BE2C (cell line): ENCODE results near the gene KRTAP5-8.
"Not testable (repeated sequence)": the region's sequence is repeated elsewhere in the genome, so short reads cannot be mapped to it uniquely, and the experiment has no call there.

Experiments used
- DNase-seq: peaks from one replicate; pipeline ENCODE4 v3.0.0-alpha.2; 2020
- H3K27me3 ChIP-seq: fragments of 250-450 bp; sonication (Bioruptor Pico); 2 replicates; pipeline ENCODE4 v1.5.1; 2020; ENCODE audit warnings: mild to moderate bottlenecking
- H3K36me3 ChIP-seq: fragments of 250-450 bp; sonication (Bioruptor Pico); 2 replicates; pipeline ENCODE4 v1.5.1; 2020; ENCODE audit warnings: mild to moderate bottlenecking
- H3K4me1 ChIP-seq: fragments of 250-450 bp; sonication (Bioruptor Pico); 2 replicates; pipeline ENCODE4 v1.5.1; 2020
- H3K4me3 ChIP-seq: 2 replicates; pipeline ENCODE4 v1.5.1; 2011; ENCODE audit warnings: low read depth, low read length
- H3K9me3 ChIP-seq: fragments of 250-450 bp; sonication (Bioruptor Pico); 2 replicates; pipeline ENCODE4 v1.5.1; 2020
- TF ChIP-seq, protein P1 (sequence below): IDR thresholded peaks from 2 replicates; pipeline ENCODE4 v1.5.1; 2012; ENCODE audit warnings: mild to moderate bottlenecking, low read depth, low read length

The KRTAP5-8 gene

DNA sequence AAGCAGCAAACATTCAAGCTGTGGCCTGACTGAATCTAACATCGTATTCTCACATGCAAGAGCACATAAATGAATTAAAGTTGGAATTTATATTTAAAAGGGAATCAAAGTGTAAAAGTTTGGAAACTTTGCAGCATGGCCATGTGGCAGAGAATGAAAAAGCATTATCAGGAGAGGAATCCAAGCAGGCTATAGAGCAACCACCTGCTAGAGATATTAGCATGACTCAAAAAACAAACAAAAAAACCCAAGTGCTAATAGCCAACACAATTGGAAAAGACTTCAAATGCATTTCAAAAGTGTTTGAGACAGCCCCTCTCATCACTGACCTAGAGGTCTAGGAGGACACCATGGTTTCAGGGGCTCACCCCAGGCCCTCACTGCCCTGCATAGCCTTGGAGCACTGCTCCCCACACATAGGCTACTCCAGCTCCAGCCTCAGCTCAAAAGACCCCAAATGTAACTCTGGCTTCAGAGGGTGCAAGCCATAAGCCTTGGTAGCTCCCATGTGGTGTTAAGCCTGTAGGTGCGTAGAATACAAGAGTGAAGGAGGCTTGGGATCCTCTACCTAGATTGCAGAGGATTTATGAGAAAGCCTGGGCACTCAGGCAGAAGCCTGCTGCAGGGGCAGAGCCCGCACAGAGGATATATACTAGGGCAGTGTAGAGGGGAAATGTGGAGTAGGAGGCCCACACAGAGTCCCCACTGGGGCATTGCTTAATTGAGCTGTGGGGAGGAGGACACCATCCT is 12.5 kb upstream of the KRTAP5-8 start:
- H3K9me3 ChIP-seq, result no peaks in the 10 kb centered on the region
- TF ChIP-seq, protein P1, sequence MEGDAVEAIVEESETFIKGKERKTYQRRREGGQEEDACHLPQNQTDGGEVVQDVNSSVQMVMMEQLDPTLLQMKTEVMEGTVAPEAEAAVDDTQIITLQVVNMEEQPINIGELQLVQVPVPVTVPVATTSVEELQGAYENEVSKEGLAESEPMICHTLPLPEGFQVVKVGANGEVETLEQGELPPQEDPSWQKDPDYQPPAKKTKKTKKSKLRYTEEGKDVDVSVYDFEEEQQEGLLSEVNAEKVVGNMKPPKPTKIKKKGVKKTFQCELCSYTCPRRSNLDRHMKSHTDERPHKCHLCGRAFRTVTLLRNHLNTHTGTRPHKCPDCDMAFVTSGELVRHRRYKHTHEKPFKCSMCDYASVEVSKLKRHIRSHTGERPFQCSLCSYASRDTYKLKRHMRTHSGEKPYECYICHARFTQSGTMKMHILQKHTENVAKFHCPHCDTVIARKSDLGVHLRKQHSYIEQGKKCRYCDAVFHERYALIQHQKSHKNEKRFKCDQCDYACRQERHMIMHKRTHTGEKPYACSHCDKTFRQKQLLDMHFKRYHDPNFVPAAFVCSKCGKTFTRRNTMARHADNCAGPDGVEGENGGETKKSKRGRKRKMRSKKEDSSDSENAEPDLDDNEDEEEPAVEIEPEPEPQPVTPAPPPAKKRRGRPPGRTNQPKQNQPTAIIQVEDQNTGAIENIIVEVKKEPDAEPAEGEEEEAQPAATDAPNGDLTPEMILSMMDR, result no peak
- H3K36me3 ChIP-seq, result no peaks in the 10 kb centered on the region
- no peaks in the 10 kb centered on the region for H3K27me3 ChIP-seq
- no peaks in the 10 kb centered on the region for H3K4me1 ChIP-seq
- no peak overlapping the region for H3K4me3 ChIP-seq
- no peak for DNase-seq

DNA sequence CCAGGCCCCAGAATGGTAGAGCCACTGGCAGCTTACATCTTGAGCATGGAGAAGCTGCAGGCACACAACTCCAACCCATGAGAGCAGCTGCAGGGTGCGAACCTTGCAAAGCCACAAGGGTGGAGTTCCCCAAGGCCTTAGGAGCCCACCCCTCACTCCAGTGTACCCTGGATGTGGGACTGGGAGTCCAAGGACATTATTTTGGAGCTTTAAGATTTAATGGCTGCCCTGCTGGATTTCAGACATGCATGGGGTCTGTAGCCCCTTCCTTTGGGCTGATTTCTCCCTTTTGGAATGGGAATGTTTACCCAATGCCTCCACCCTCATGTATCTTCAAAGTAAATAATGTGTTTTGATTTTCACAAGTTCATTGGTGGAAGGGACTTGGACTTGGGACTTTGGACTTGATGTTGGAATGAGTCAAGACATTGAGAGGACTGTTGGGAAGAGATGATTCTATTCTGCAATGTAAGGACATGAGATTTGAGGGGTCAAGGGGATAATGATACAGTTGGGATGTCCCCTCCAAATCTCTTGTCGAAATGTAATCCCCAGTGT is 11.8 kb upstream of the KRTAP5-8 start:
- Histone ChIP-seq H3K4me3 (no peak overlapping the region), H3K36me3 (no peaks in the 10 kb centered on the region), H3K4me1 (no peaks in the 10 kb centered on the region), H3K27me3 (no peaks in the 10 kb centered on the region), H3K9me3 (no peaks in the 10 kb centered on the region)
- no peak for DNase-seq
- TF ChIP-seq, protein P1, result no peak

DNA sequence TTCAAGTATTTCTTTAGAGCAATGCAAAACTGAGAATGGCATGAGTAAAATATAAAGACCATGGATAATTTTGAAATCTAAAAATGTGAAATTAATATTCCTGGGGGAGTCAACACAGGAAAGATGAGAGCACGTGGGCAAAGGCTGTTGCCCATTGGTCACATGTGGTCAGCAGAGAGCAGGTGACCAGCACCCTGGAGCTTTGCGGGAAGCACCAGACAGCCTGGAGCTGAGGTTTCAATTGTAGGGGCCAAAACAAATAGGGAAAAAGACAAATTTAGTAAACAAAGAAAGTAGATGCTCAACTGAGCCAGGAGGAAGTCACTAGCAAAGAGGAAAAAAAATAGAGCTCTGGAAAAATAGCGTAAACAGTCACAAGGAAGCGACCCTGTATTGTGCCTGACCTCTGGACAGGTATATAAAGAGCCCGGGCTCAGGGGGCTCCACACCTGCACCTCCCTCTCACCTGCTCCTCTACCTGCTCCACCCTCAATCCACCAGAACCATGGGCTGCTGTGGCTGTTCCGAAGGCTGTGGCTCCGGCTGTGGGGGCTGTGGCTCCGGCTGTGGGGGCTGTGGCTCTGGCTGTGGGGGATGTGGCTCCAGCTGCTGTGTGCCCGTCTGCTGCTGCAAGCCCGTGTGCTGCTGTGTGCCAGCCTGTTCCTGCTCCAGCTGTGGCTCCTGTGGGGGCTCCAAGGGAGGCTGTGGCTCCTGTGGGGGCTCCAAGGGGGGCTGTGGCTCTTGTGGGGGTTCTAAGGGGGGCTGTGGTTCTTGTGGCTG is 10.8 kb upstream of the KRTAP5-8 start, which contains the start of gene KRTAP5-7:
TSS of gene KRTAP5-7 (plus strand) at position 472 of the 780 bp plus-strand sequence. CDS start at position 506, 34 bp downstream.
- not testable (repeated sequence) for H3K9me3 ChIP-seq, H3K4me3 ChIP-seq, DNase-seq, H3K27me3 ChIP-seq, H3K36me3 ChIP-seq, H3K4me1 ChIP-seq

DNA sequence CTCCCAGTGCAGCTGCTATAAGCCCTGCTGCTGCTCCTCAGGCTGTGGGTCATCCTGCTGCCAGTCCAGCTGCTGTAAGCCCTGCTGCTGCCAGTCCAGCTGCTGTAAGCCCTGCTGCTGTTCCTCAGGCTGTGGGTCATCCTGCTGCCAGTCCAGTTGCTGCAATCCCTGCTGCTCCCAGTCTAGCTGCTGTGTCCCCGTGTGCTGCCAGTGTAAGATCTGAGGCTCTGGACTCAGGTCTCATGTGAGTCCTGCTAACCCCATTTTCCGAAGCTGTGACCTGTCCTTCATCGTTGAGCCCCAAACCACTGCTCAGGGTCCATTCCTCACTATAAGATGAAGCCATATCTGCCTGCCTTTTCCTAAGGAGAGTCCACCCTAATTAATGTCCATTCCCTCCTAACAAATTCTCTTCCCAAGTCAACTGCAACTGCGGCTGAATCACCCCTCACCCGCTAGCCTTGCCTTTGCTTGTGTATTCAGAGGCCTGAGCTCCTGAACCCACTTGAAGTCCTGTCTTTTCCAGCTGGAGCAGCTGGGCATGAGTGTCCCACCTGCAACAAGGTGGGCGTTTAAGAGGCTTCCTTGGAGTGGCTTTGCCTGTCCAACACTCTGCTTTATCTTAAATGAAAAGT is 10.1 kb upstream of the KRTAP5-8 start:
- TF ChIP-seq, protein P1, result no peak
- H3K36me3 ChIP-seq, result no peaks in the 10 kb centered on the region
- H3K27me3 ChIP-seq, result no peaks in the 10 kb centered on the region
- no peaks in the 10 kb centered on the region for H3K4me1 ChIP-seq
- H3K9me3 ChIP-seq, result no peaks in the 10 kb centered on the region
- no peak for DNase-seq
- H3K4me3 ChIP-seq, result no peak overlapping the region

DNA sequence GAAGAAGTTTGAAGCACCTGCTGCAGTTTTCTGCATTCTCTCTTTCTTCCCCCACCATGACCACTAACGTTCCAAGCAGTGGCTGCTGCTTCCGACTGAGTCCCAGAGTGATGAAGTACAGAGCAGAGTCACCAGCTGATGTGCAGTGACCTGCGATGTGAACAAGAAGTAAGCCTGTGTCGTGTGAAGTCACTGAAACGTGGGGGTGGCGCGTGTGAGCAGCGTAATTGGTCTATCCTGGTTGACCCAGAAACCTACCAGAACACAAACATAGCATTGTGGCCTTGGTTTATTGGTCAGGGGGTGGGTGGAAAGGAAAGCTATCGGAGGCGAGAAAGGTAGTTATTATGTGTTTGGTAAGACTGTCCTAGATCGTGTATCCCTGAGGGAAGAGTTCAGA is 7.2 kb upstream of the KRTAP5-8 start:
- H3K4me3 ChIP-seq, result no peak overlapping the region
- TF ChIP-seq, protein P1, result no peak

DNA sequence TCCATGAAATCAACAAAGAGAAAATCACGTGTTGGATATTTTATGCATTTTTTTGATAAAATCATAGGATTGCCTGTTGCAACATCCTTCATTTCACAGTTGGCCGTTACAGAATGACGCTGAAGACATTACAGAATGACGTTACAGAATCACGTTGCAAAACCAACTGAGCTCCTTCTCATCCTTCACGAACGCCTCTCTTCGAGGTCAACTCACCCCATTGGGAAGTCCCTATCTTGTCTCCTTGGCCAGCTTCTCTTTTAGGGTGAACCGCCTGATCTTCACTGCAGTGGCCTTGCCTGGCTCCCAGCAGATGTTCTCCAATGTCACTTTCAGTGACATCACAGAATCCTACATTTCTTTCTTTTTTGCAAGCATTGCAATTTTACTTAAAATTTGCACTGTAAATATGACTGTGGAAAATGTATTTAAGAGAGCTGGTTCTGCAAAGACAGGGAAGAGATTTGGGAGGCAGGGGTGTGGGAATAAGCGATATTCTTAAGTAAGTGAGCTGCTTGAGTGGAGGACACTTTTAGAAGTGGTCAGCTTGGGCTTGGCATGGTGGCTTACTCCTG is 5.7 kb upstream of the KRTAP5-8 start:
- TF ChIP-seq, protein P1, result no peak
- Histone ChIP-seq H3K9me3 (no peaks in the 10 kb centered on the region), H3K4me1 (no peaks in the 10 kb centered on the region), H3K36me3 (no peaks in the 10 kb centered on the region), H3K27me3 (no peaks in the 10 kb centered on the region), H3K4me3 (no peak overlapping the region)
- no peak for DNase-seq

More for the DNA sequence above, 7.2 kb upstream of the KRTAP5-8 start:
- Histone ChIP-seq H3K36me3 (no peaks in the 10 kb centered on the region), H3K4me1 (no peaks in the 10 kb centered on the region), H3K9me3 (no peaks in the 10 kb centered on the region), H3K27me3 (no peaks in the 10 kb centered on the region)
- no peak for DNase-seq

DNA sequence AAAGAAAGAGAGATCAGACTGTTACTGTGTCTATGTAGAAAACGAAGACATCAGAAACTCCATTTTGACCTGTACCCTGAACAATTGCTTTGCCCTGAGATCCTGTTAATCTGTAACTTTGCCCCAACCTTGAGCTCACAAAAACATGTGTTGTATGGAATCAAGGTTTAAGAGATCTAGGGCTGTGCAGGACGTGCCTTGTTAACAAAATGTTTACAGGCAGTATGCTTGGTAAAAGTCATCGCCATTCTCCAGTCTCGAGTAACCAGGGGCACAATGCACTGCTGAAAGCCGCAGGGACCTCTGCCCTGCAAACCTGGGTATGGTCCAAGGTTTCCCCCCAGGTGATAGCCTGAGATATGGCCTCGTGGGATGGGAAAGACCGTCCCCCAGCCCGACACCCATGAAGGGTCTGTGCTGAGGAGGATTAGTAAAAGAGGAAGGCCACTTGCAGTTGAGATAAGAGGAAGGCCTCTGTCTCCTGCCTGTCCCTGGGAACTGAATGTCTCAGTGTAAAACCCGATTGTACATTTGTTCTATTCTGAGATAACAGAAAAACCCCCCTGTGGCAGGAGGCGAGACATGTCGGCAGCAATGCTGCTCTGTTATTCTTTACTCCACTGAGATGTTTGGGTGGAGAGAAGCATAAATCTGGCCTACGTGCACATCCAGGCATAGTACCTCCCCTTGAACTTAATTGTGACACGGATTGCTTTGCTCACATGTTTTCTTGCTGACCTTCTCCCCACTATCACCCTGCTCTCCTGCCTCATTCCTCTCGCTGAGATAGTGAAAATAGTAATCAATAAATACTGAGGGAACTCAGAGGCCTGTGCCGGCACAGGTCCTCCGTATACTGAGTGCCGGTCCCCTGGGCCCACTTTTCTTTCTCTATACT is 2.9 kb upstream of the KRTAP5-8 start:
- not testable (repeated sequence) for H3K4me1 ChIP-seq, H3K4me3 ChIP-seq, DNase-seq, H3K27me3 ChIP-seq, H3K36me3 ChIP-seq, H3K9me3 ChIP-seq
